Testis (tissue), 3 donors: Measurements from ENCODE around the gene PLA1A. TPM values are rescaled to one million over a fixed set of nuclear protein-coding genes. Genes with fewer than 3 reads are reported as not detected.
"Not testable (repeated sequence)": the region's sequence is repeated elsewhere in the genome, so short reads cannot be mapped to it uniquely, and the experiment has no call there.

Experiments used
- DNase-seq: peaks from one replicate; pipeline ENCODE4 v3.0.0-alpha.2; 2019
- H3K27ac ChIP-seq, 2 donors: fragments of 200-600 bp; sonication (generic); one replicate each; pipeline ENCODE4 v1.5.1; 2019
- H3K27me3 ChIP-seq: fragments of 200-600 bp; sonication (generic); one replicate; pipeline ENCODE4 v1.5.1; 2019
- H3K36me3 ChIP-seq: fragments of 200-600 bp; sonication (generic); one replicate; pipeline ENCODE4 v1.5.1; 2017; ENCODE audit warnings: low read depth; ENCODE audit errors: missing control alignments
- H3K4me1 ChIP-seq: fragments of 200-600 bp; sonication (generic); one replicate; pipeline ENCODE4 v1.5.1; 2019
- H3K4me3 ChIP-seq, 2 donors: fragments of 200-600 bp; sonication (generic); one replicate each; pipeline ENCODE4 v1.5.1; 2017 to 2019
- H3K9me3 ChIP-seq: fragments of 200-600 bp; sonication (generic); one replicate; pipeline ENCODE4 v1.5.1; 2017
- POLR2A ChIP-seq: fragments of 450-650 bp; IDR thresholded peaks from one replicate; pipeline ENCODE4 v1.6.1; 2017; ENCODE audit warnings: antibody characterized with exemption, mild to moderate bottlenecking, moderate library complexity
- WGBS, 2 donors: methylation state at CpG; one replicate each; pipeline ENCODE4 v1.1.5; 2018; 5-methylcytosine and 5-hydroxymethylcytosine counted together
- intact Hi-C: fragments of 100-400 bp; cut with DNase I; formaldehyde crosslinking; loops from one replicate; pipeline ENCODE4 v1.15.1; 2023; ENCODE audit warnings: low total_unique reads
- polyA plus RNA-seq: library from polyadenylated mRNA; stranded (reverse); fragments of 350-450 nt; fragmentation: Illumina TruSeq; extraction: RNeasy Lipid Tissue Mini Kit (QIAGEN cat#74804); gene quantifications from one replicate; pipeline ENCODE4 v1.2.3, GENCODE V29; 2014; ENCODE audit warnings: low read depth, low replicate concordance; ENCODE audit not compliant: insufficient read depth
- total RNA-seq, 2 donors: library from RNA; depleted of rRNA; stranded (reverse); fragments of >200 nt; gene quantifications; one replicate each; pipeline ENCODE4 v1.2.3, GENCODE V29; 2016
- TF ChIP-seq, protein P1 (sequence below), 3 experiments: fragments of 450-650 bp in 2 of 3; fragments of 200-600 bp in 1 of 3; sonication (generic) in 1 of 3; IDR thresholded peaks; one replicate each; pipeline ENCODE4 v1.5.1; 2016 to 2019; ENCODE audit warnings: antibody characterized with exemption in 3 of 3, mild to moderate bottlenecking in 2 of 3, moderate library complexity in 1 of 3

PLA1A gene
- total and polyA plus RNA-seq, 3 donors from 2014 or later, result 0.87 to 8.7 (median 2.7) TPM

DNA sequence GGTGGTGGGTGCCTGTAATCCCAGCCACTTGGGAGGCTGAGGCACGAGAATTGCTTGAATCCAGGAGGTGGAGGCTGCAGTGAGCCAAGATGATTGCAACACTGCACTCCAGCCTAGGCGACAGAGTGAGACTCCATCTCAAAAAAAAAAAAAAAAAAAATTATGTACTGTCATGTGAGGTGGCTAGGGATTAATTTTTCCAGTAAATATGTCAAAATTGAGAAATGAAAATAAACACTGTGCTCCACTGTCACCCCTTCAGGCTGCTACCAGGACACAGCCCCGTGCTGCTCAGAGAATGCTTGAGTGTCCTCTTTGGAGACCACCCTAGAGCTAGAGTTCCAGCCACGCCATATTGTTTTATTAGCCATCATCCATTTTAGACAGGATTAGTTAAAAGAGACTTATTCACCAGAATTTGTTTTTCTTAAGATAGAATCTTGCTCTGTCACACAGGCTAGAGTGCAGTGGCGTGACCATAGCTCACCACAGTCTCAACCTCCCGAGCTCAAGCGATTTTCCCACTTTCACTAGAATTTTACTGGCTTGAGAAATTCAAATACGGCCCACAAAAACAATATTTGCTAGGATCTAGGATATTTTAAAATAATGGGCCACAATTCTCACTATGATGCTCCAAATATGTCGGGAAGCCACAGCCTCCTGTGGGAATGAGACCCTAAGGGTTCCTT lies 38.9 kb upstream of the PLA1A start:
- no peak overlapping the region for H3K27ac ChIP-seq
- no peaks in the 10 kb centered on the region for H3K27me3 ChIP-seq
- no peak for DNase-seq
- 91 to 95% methylated on average over 9 of the region's 9 CpGs for WGBS, 2 donors
- intact Hi-C loops, result no loop called here
- H3K36me3 ChIP-seq, result no peaks in the 10 kb centered on the region
- no peak for TF ChIP-seq POLR2A
- TF ChIP-seq, protein P1, sequence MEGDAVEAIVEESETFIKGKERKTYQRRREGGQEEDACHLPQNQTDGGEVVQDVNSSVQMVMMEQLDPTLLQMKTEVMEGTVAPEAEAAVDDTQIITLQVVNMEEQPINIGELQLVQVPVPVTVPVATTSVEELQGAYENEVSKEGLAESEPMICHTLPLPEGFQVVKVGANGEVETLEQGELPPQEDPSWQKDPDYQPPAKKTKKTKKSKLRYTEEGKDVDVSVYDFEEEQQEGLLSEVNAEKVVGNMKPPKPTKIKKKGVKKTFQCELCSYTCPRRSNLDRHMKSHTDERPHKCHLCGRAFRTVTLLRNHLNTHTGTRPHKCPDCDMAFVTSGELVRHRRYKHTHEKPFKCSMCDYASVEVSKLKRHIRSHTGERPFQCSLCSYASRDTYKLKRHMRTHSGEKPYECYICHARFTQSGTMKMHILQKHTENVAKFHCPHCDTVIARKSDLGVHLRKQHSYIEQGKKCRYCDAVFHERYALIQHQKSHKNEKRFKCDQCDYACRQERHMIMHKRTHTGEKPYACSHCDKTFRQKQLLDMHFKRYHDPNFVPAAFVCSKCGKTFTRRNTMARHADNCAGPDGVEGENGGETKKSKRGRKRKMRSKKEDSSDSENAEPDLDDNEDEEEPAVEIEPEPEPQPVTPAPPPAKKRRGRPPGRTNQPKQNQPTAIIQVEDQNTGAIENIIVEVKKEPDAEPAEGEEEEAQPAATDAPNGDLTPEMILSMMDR (IDR thresholded peaks at IDR 0.05), result no peak
- no peaks in the 10 kb centered on the region for H3K9me3 ChIP-seq
- H3K4me3 ChIP-seq, result no peak overlapping the region
- no peaks in the 10 kb centered on the region for H3K4me1 ChIP-seq

DNA sequence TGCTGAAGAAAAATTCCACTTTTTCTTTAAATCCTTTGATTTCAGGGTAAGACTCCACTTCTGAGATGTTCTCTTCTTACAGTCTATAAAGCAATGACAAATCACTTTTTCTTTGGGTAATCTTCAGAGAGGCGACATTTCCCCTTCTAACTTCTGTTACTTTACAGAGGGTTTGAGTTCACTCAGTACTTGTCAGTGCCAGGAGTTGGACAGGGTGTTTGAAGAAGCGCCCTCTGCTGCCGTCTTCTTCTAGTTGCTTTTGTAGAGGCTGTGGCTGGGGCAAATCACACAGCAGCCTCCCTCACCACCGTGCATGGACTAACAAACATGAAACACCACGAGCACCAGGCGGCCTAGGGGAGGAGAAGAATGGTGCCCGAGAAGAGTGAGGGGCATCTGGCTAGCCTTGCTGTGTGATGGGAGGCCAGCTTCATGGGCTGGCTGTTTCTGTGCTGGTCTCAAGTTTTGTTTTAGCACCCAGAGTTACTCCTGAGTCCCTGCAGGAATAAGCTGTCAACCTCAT lies 38.2 kb upstream of the PLA1A start, which contains the start of gene CD80:
Gene CD80 (minus strand): TSS at position 174 of the 523 bp plus-strand sequence. CDS start 1,886 bp downstream, outside the sequence.
- H3K9me3 ChIP-seq, result no peaks in the 10 kb centered on the region
- DNase-seq, result peak; percentile 78
- H3K27ac ChIP-seq, result no peak within 1 kb of the TSS
- no peaks in the 10 kb centered on the region for H3K4me1 ChIP-seq
- intact Hi-C loops, result no loop called here
- WGBS, 2 donors, result 57 to 70% methylated on average over 3 to 7 of the region's 7 CpGs
- TF ChIP-seq, protein P1 (IDR thresholded peaks at IDR 0.05), result no peak
- TF ChIP-seq POLR2A, result no peak
- H3K27me3 ChIP-seq, result no peaks in the 10 kb centered on the region
- no peak within 1 kb of the TSS for H3K4me3 ChIP-seq
- H3K36me3 ChIP-seq, result no peaks in the 10 kb centered on the region

DNA sequence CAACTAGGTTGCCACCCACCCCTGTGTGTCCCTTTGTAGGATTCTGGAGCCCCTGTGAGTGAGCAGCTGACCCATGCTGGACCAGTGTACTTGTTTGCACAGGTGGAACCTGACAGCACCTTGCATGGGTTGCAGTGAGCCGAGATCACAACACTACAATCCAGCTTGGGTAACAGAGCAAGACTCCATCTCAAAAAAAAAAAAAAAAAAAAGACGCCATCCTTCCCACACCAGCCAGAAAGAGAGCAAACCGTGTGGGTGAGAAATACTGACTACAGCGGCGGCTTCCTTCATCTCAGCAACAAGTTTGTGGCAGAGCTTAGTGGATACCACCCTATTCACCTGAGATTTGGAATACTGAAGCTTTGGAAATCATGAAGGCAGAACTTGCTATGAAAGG lies 37.5 kb upstream of the PLA1A start:
- H3K36me3 ChIP-seq, result no peaks in the 10 kb centered on the region
- H3K27me3 ChIP-seq, result no peaks in the 10 kb centered on the region
- H3K4me3 ChIP-seq, result no peak overlapping the region
- intact Hi-C loops, result no loop called here
- TF ChIP-seq, protein P1 (IDR thresholded peaks at IDR 0.05), result no peak
- no peak for TF ChIP-seq POLR2A
- H3K27ac ChIP-seq, result no peak overlapping the region
- no peak for DNase-seq
- H3K4me1 ChIP-seq, result no peaks in the 10 kb centered on the region
- no peaks in the 10 kb centered on the region for H3K9me3 ChIP-seq
- 87 to 93% methylated on average over 5 of the region's 5 CpGs for WGBS, 2 donors

DNA sequence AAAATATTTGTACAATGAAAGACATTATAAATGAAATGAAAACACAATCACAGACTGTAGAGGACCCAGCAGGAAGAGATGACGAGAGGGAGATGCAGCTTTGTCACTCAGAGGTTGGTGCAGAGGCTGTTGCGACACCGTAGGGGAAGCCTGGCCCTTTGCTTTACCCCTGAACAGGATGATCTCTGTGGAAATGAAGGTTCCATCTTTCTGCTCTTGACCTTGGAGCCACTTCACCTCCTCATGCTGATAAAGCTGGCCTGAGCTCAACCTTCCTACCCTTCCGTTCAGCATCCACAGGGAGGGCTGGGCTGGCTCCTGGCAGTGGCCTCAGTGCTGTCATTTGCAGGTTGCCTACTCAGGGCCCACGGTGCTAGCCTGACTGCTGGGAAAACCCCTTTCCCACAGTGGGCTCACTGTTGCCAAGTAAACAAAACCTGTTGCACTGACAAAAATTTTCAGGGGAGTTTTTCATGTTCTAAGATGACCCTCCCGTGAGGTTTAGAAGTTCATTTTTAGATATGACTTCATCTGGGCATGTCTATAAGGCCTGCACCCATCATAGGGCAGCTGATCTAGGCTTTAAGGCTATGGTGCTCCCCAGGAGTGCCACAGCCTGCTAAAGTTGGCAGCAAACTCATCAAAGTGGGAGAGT lies 35.3 kb upstream of the PLA1A start:
- intact Hi-C loops, result no loop called here
- H3K36me3 ChIP-seq, result no peaks in the 10 kb centered on the region
- no peak overlapping the region for H3K4me3 ChIP-seq
- no peak for DNase-seq
- H3K4me1 ChIP-seq, result no peaks in the 10 kb centered on the region
- no peak for TF ChIP-seq POLR2A
- TF ChIP-seq, protein P1 (IDR thresholded peaks at IDR 0.05), result no peak
- 66 to 68% methylated on average over 6 of the region's 6 CpGs for WGBS, 2 donors
- no peaks in the 10 kb centered on the region for H3K27me3 ChIP-seq
- no peak overlapping the region for H3K27ac ChIP-seq
- H3K9me3 ChIP-seq, result no peaks in the 10 kb centered on the region

DNA sequence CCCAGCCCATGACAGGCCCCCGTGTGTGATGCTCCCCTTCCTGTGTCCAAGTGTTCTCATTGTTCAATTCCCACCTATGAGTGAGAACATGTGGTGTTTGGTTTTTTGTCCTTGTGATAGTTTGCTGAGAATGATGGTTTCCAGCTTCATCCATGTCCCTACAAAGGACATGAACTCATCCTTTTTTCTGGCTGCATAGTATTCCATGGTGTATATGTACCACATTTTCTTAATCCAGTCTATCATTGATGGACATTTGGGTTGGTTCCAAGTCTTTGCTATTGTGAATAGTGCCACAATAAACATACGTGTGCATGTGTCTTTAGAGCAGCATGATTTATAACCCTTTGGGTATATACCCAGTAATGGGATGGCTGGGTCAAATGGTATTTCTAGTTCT lies 34.4 kb upstream of the PLA1A start:
- WGBS, 2 donors, result 91 to 97% methylated on average over 2 of the region's 2 CpGs
- H3K4me1 ChIP-seq, H3K4me3 ChIP-seq, H3K27ac ChIP-seq, intact Hi-C loops, H3K27me3 ChIP-seq, H3K36me3 ChIP-seq, DNase-seq, H3K9me3 ChIP-seq: not testable (repeated sequence)
